ENCODE data around the gene CSNK1E.

The CSNK1E gene

GRCh38 chr22:38327805-38328204 lies 10.6 kb upstream of the CSNK1E start:
- no peak for DNase-seq (ENCODE audit: low spot score)

GRCh38 chr22:38327396-38327795 lies 10.2 kb upstream of the CSNK1E start:
- no peak for DNase-seq (ENCODE audit: low spot score)

- DNase-seq (ENCODE audit: low spot score), result no peak
Measured at GRCh38 chr22:38325587-38325986, 8.4 kb upstream of the CSNK1E start.

GRCh38 chr22:38320605-38321402 lies 3.6 kb upstream of the CSNK1E start:
- no peak for DNase-seq (ENCODE audit: low spot score)

GRCh38 chr22:38318792-38319773 lies 1.9 kb upstream of the CSNK1E start:
- DNase-seq (ENCODE audit: low spot score), result no peak

- no peak for DNase-seq (ENCODE audit: low spot score)
Measured at GRCh38 chr22:38317995-38318715, 922 bp upstream of the CSNK1E start.

GRCh38 chr22:38316364-38317121 lies 690 bp downstream of the CSNK1E start:
- DNase-seq (ENCODE audit: low spot score), result peak; percentile 70

- DNase-seq (ENCODE audit: low spot score), result peak; percentile 29
Measured at GRCh38 chr22:38315823-38316363, 1.3 kb downstream of the CSNK1E start.

GRCh38 chr22:38314933-38315822 lies 2.1 kb downstream of the CSNK1E start:
- peak; percentile 59 for DNase-seq (ENCODE audit: low spot score)

- DNase-seq (ENCODE audit: low spot score), result peak; percentile 30
Measured at GRCh38 chr22:38314051-38314932, 2.9 kb downstream of the CSNK1E start.

- DNase-seq (ENCODE audit: low spot score), result no peak
Measured at GRCh38 chr22:38313384-38313955, 3.8 kb downstream of the CSNK1E start.

- DNase-seq (ENCODE audit: low spot score), result no peak
Measured at GRCh38 chr22:38312261-38312800, 4.9 kb downstream of the CSNK1E start.

- peak; percentile 26 for DNase-seq (ENCODE audit: low spot score)
Measured at GRCh38 chr22:38311323-38311620, 6.0 kb downstream of the CSNK1E start.

GRCh38 chr22:38310518-38311322 lies 6.5 kb downstream of the CSNK1E start:
- DNase-seq (ENCODE audit: low spot score), result no peak

GRCh38 chr22:38309614-38310517 lies 7.4 kb downstream of the CSNK1E start:
- no peak for DNase-seq (ENCODE audit: low spot score)

GRCh38 chr22:38308791-38309498 lies 8.3 kb downstream of the CSNK1E start:
- DNase-seq (ENCODE audit: low spot score), result no peak
